GM19463 (cell line): ENCODE measurements around the gene TCF19.
"Not testable (repeated sequence)": the region's sequence is repeated elsewhere in the genome, so short reads cannot be mapped to it uniquely, and the experiment has no call there.

ENCODE experiments used
- ATAC-seq: cut with Tn5 transposase; IDR thresholded peaks from one replicate; pipeline ENCODE4 v1.9.1; 2021; ENCODE audit warnings: mild to moderate bottlenecking, moderate library complexity; ENCODE audit not compliant: unreplicated experiment

The TCF19 gene

DNA sequence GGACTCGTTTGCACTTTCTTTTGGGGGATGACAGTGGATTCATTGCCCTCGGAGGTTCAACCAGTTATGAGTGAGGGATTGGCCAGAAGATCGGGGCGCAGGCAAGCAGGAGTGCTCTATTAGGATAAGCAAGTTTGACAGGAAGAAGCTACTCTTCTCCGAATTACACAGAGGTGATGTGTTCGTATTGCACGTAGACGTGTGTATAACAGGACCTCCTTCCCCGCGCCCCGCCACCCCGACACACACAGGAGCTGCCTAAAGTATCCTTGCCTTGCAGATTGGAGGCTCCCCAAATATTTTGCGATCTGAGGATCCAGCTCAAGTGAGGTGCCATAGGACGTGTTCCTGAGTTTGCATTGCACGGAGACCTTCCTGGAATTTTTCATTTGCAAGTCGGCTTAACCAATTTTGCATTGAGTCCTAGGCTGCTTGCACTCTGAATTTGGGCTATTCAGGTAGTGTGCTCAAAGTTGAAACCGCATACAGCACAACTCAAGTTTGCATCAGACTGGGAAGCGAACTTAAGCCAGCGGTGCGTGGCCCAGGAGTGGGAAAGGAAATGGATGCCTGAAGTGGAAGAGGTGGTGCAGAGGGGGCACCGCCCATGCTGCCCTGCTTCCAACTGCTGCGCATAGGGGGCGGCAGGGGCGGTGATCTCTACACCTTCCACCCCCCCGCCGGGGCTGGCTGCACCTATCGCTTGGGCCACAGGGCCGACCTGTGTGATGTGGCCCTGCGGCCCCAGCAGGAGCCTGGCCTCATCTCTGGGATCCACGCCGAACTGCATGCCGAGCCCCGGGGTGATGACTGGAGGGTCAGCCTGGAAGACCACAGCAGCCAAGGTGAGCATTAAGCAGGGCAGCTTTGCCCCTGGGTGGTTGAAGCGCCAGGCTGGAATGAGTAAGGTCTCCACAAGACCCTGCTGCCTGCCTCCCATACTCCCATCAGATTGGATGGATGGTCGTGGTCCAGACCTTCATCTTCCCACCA, 770 bp downstream of the TCF19 start:
- no peak for ATAC-seq

DNA sequence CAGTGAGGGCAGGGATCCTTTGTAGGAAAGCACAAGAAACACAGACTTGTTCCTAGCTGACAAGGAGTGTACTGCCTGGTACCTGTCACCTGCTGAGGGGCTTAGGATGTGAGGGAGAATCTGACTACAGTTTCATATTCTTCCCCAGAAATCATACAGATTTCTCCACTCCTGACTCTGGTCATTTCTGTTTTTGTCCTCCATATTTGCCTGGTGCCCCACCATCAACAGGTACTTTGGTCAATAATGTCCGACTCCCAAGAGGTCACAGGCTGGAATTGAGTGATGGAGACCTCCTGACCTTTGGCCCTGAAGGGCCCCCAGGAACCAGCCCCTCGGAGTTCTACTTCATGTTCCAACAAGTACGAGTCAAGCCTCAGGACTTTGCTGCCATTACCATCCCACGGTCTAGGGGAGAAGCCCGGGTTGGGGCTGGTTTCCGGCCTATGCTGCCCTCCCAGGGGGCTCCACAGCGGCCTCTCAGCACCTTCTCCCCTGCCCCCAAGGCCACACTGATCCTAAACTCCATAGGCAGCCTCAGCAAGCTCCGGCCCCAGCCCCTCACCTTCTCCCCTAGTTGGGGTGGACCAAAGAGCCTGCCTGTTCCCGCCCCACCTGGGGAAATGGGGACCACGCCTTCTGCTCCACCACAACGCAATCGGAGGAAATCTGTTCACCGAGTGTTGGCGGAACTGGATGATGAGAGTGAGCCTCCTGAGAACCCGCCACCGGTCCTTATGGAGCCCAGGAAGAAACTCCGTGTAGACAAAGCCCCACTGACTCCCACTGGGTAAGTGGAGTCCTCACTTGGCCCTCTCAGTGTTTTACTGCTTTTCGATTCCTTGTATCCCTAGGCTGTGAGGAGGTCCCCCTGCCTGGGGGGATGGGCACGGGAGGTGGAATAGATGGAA, 3.1 kb downstream of the TCF19 start:
- no peak for ATAC-seq

DNA sequence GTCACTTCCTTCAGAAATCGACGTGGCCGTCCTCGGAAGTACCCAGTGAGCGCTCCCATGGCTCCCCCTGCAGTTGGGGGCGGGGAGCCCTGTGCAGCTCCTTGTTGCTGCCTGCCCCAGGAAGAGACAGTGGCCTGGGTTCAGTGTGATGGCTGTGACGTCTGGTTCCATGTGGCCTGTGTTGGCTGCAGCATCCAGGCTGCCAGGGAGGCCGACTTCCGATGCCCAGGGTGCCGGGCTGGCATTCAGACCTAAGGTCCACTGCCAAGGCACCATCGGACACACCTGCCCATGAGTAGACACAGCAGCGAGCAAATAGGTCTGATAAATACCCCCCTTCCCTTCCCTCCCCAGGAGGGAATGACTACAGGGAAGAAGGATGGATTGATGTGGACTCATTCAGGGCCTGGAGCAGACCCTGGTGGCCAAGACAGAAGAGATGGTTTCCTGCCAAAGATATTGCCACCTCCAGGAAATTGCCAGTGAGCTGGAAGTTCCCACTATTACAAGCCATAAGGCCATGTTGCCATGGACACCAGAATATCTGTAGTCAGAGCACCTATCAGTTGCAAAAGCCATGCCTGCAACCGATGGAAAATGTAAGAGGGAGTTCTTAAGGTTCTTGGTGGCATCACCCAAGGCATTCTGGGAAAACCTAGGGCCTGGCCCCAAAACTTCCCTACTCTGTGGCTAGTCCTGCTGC, 4.2 kb downstream of the TCF19 start:
- no peak for ATAC-seq

DNA sequence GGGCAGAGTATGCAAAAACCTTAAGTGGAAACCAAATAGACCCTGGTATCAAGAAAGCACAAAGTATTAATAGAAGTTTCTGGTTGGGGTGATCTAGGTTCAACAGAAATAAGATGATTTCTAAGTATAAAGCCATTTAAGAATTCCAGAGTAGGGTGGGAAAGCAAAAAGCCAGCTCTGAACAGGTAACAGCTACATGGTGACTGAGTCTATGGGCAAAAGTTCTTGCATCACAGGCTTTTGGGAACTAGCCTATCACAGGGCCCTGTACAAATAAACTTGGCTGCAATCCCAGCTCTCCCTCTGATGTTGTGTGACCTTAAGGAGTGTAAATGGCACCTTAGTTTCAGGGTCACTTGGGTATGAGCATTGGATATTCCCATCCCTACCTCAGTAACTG, 5.5 kb downstream of the TCF19 start:
- ATAC-seq = no peak

DNA sequence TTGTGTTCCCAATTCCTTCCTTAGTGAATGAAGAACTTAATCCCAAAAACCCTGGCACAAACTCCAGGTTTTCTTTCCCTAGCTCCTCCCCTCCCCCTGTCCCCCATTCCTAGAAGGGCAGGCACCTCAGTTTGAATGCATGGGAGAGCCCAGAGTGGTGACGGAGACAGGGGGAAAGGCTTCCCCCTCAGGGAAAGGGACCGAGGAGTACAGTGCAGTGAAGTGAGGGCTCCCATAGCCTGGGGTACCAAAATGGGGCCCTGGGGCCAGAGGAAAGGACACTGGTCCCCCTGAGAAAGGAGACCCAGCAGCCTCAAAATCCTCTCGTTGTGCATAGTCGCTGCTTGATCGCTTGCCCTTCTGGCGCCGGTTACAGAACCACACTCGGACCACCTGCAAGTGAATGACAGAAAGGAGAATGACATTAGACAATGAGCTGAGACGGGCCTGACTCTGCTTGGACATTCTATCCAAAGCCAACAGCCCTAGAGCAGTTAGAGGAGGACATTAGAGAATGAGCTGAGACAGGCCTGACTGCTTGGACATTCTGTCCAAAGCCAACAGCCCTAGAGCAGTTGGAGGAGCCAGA, 6.2 kb downstream of the TCF19 start:
- not testable (repeated sequence) for ATAC-seq

DNA sequence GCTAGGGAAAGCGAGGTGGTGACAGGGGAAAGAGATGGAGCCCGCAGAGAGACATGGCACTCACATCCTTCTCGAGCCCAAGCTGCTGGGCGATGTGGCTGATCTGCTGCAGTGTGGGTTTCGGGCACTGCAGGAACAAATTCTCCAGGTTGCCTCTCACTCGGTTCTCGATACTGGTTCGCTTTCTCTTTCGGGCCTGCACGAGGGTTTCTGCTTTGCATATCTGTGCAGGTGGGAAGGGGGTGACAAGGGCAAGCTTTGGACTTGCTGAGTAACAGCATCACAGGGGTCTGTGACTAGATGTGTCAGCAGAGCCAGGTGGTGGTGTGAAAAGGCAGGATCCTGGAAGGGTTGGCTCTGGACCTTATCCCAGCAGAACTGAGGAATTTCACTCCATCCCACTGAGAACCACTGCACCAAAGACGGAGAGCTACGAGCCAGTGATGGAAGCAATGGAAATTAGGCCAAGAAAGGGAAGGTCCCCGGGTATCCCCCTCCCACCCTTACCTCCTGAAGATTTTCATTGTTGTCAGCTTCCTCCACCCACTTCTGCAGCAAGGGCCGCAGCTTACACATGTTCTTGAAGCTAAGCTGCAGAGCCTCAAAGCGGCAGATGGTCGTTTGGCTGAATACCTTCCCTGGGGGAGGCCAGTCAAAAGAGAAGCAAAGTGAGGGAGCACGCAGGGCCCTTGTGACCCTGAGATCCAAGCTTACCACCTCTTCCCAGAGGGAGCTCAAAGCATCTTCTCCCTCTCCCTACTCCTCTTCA, 6.9 kb downstream of the TCF19 start:
- ATAC-seq = peak; percentile 86

DNA sequence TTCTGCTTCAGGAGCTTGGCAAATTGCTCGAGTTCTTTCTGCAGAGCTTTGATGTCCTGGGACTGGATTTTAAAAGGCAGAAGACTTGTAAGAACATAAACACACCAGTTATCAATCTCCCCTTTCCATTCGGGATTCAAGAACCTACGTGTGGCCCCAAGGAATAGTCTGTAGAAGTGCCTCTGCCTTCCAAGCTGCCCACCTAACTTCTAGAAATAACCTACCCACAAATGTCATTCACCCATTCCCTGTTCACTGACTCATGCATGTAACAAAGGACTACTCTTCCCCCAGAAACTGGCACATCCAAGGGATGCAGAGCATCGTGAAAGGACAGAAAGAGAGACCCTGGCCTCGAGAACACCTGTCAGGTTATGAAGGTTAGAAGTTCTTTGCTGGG, 7.6 kb downstream of the TCF19 start:
- ATAC-seq = no peak

DNA sequence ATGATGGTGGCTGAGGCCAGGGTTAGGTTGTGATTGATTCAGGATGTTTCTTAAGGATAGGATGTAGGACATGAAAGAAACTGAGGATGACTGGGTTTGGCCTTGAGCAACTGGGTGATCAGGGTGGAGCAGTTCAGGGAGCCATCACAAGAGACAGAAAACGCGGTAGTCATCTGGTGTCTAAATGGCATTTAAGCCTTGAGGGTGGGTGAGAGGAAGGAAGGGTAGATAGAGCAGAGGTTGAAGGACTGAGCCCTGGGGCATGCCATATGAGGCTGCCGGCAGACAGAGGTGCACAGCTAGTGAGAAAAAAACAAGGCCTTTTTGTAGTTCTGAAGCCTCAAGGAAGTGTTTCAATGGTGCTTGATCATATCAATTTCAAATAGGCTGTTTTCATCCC, 10.2 kb downstream of the TCF19 start:
- ATAC-seq = no peak

DNA sequence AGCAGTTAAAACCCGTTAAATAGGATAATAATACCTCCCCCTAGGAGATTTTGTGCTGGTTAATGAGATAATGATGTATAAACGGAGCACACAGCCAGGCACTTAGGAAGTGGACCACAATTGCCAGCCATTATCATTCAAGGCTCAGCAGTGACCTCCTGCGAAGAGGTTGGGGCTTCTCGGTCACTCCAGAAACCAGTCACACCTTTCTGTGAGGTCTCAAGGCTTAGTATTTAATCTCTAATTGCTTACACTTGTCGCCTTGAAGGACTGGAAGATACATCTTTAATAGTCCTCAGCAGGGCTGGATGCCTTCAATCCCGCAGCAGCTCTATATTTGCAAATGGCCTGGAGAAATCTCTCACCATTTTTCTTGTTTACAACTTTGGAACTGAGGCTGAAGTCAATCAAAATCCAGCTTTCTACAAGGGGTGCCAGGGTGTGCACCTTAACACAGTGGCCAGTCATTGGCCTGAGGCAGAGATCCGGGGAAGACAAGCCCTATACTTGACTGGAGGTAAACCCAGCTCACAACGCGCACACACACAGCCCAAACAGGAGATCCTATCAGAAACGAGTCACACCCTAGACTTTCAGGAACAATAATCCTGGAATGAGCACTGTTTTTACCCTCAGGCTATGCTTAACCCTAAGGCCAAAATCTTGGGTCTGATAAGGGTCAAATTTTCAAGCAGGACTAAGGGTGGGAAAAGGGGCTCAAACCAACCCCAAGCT, 10.9 kb downstream of the TCF19 start:
- no peak for ATAC-seq

DNA sequence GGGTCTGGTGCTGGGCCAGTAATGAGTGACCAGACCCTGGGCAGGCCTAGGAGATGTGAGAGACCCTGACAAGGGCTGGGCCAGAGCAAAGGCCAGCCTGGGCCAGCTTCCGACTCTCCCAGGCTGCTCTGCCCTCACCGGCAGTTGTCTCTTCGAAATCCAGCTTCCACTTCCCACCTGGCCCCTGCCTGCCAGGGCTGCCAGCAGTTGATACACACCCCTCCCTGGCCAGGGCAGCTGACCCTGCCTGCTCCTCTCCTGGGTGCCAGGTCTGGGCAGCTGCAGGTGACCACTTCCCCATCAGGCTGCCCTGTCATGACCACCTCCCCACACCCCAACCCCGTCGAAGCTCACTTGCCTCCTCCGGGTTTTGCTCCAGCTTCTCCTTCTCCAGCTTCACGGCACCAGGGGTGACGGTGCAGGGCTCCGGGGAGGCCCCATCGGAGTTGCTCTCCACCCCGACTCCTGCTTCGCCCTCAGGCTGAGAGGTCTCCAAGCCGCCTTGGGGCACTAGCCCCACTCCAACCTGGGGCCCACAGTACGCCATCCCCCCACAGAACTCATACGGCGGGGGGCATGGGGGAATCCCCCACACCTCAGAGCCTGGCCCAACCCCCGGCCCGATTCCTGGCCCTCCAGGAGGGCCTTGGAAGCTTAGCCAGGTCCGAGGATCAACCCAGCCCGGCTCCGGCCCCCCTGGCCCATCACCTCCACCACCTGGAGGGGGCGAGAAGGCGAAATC, 11.6 kb downstream of the TCF19 start:
- ATAC-seq = not testable (repeated sequence)

DNA sequence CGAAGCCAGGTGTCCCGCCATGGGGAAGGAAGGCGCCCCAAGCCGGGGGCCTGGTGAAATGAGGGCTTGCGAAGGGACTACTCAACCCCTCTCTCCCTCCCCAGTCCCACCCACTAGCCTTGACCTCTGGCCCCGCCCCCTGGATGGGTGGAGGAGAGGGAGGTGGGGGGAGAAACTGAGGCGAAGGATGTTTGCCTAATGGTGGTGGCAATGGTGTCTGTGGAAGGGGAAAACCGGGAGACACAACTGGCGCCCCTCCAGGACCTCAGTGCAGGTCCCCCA, 12.2 kb downstream of the TCF19 start, which contains the start of gene POU5F1:
Gene POU5F1, minus strand, starts transcription at position 83 of the 282 bp plus-strand sequence. Its CDS starts 62 bp downstream, at position 21.
- ATAC-seq = no peak

DNA sequence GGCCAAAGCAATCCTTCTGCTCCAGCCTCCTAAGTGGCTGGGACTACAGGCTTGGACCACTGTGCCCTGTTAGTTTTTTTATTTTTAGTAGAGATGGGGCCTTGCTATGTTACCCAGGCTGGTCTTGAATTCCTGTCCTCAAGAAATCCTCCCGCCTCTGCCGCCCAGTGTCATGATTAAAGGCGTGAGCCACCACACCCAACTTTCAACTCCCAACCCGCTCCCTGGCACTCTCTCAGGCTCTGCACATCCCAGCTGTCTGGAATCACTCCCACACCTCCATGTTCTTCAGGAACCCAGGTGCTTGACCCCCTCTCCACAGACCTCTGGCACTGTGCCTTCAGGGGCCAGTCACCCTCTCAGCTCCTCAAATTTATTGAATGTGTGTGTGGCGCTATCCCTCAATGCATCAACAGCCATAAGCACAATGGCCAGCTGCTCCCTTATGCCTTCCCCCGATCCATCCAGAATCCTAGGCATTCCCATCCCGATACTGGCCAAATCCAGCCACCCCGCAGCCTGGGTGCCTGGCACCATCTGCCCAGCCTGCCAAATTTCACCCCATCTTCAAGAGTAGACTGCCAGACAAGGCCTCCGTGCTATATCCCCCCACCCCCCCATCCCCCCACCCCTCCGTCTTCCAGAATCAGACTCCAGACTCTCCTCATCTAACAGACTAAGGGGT, 12.7 kb downstream of the TCF19 start:
- no peak for ATAC-seq

DNA sequence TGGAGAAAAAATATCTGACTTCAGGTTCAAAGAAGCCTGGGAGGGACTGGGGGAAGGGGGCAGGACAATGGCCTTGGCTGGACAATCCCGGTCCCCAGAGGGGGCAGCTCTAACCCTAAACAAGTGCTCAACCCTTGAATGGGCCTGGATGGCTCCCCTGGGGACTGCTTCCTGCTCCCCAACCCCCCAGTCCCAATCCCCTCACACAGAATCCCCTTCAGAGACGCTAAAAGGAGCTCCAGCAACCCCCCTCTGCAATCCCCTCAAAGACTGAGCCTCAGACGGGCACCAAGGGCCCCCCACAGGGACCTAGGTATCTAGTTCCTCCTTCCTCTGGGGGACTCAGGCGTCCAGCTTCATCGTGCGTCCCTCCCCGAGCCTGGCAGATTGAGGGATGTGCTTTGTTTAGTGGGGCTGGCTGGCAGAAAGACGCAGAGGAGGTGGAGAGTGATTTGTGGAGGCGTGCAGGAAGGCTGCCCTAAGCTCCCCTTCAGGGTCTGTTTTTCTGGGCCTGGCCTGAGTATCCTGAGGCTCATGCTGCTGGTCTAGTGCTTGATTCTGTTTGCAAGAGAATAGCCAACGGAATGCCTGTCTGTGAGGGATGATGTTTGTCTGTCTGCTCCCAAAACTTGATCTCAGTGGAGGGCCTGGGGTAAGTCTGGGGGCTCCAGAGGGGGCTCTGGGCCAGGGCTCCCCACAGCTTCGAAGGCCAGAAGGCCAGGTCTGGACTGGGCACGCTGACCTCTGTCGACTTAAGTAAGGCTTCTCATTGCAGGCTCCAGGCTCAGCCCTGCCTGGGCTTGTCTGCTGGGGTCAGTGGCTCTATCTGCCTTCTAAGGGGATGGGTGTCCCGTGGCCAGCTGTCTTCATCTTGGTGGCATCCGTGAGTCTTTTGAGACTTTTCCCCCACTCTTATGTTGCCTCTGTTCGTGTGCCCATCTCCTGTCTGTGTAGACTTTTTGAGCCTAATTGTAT, 13.8 kb downstream of the TCF19 start:
- ATAC-seq = no peak

DNA sequence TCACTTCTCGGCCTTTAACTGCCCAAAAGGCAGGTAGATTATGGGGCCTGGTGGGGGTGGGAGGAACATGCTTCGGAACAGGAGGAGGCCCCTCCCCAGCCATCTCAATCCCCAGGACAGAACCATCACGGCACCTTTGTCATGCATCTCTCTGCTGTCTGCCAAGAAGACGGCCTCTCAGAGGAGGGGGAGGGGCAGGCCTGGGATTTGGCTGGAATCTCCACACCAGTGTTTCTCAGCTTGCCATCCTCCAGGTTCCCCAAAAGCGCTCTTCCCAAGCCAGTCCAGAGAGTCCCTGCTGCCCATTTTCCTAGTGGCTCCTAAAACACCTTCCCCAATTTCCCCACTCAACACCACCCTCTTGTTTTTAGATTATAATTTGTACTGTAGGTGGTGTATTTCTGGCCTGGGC, 14.6 kb downstream of the TCF19 start:
- ATAC-seq = no peak

DNA sequence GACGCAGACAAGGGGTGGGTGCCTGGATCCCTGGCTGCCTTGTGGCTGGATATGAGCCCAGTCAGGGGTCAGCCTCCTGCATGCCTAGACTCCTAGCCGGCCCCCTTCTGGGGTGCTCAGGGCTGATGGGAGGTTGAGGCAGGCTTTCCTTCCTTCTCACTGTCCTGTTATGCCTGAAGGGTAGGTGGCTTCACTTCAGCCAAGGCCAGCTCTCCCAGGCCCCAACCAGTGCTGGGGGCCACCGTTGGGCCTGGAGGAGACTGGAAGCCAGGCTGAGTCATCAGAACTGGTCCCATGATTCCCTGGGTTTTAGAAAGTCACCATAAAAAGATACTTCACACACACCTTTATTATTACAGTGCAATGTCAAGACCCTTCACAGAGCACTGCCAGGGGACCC, 15.0 kb downstream of the TCF19 start:
- ATAC-seq = no peak

DNA sequence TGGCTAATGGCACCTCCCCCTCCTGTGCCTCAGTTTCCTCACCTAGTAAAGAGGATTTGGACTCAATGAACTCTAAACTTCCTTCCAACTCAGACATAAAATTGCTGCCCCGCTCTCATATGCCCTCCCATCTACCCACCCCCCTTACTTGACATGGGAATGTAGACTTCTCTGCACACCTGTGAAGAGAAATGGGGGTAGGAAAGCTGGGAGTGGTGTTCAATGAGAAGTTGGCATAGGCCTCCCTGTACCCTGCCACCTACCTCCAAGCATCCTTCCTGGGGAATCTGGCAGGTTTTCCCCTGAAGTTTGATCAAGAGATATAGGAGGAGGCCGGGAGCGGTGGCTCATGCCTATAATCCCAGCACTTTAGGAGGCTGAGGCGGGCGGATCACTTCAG, 16.0 kb downstream of the TCF19 start:
- no peak for ATAC-seq

DNA sequence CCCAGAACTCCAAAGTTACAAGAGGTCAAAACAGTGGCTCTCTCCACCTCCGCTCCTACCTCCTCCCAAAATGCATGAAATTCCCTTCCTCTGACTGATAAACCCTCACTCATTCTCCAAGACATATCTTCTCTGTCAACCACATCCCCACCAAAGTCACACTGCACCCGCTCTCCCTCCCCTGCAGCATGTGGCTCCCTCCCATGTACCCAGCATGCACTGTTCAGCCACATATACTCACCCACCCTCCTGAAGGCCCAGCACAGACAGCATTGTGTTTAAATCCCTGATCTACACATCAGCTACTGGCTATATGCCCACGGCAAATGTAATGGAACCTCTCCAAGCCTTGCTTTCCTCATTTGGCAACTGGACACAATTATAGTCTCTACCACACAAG, 17.6 kb downstream of the TCF19 start:
- ATAC-seq = no peak
